Lung (tissue), 12 donors: ENCODE measurements around the gene ANXA5. TPM values are rescaled to one million over a fixed set of nuclear protein-coding genes. Genes with fewer than 3 reads are reported as not detected.

Experiments used
- ATAC-seq: fragments of 200-7000 bp; cut with Tn5 transposase; one replicate; pipeline ENCODE4 v1.9.1; 2020; ENCODE audit warnings: moderate number of reproducible peaks; ENCODE audit not compliant: insufficient read depth, low FRiP score
- DNase-seq, 3 donors: peaks; one replicate each; pipeline ENCODE4 v3.0.0-alpha.2; 2013 to 2017
- H3K27ac ChIP-seq, 2 donors: one replicate each; pipeline ENCODE4 v1.5.1; 2013; ENCODE audit warnings: mild to moderate bottlenecking in 2 of 2, moderate library complexity in 2 of 2, control low read depth in 1 of 2, inconsistent platforms in 1 of 2, low read depth in 1 of 2, low read length in 1 of 2
- H3K27me3 ChIP-seq, 3 donors: one replicate each; pipeline ENCODE4 v1.5.1; 2013; ENCODE audit warnings: low read length in 2 of 3; ENCODE audit not compliant: control insufficient read depth in 3 of 3, insufficient read depth in 3 of 3
- H3K36me3 ChIP-seq, 4 donors: one replicate each; pipeline ENCODE4 v1.5.1; 2013; ENCODE audit warnings: low read length in 4 of 4, mild to moderate bottlenecking in 1 of 4, moderate library complexity in 1 of 4; ENCODE audit not compliant: control insufficient read depth in 4 of 4, insufficient read depth in 4 of 4
- H3K4me1 ChIP-seq, 5 donors: one replicate each; pipeline ENCODE4 v1.5.1; 2013; ENCODE audit warnings: low read length in 5 of 5, mild to moderate bottlenecking in 2 of 5, moderate library complexity in 1 of 5; ENCODE audit not compliant: control insufficient read depth in 5 of 5, insufficient read depth in 5 of 5
- H3K4me3 ChIP-seq: one replicate; pipeline ENCODE4 v1.5.1; 2013; ENCODE audit warnings: mild to moderate bottlenecking, control low read depth, moderate library complexity
- H3K9ac ChIP-seq, 2 donors: one replicate each; pipeline ENCODE4 v1.5.1; 2013; ENCODE audit warnings: low read length in 2 of 2, control low read depth in 1 of 2; ENCODE audit not compliant: insufficient read depth in 1 of 2
- H3K9me3 ChIP-seq, 4 donors: one replicate each; pipeline ENCODE4 v1.5.1; 2013; ENCODE audit warnings: low read length in 3 of 4, mild to moderate bottlenecking in 1 of 4, moderate library complexity in 1 of 4; ENCODE audit not compliant: control insufficient read depth in 4 of 4, insufficient read depth in 3 of 4
- CTCF ChIP-seq: IDR thresholded peaks from 2 replicates; pipeline ENCODE4 v1.5.1; 2012; ENCODE audit warnings: mild to moderate bottlenecking; ENCODE audit errors: control extremely low read depth, extremely low read depth
- WGBS, 2 donors: extraction: QIAGEN DNeasy Blood & Tissue Kit; methylation state at CpG; one replicate each; pipeline ENCODE4 v1.1.7; 2013; 5-methylcytosine and 5-hydroxymethylcytosine counted together
- polyA plus RNA-seq, 2 donors: library from polyadenylated mRNA; stranded (reverse); fragments of 200-250 nt; gene quantifications; one replicate each; pipeline ENCODE4 v1.2.1, GENCODE V29; 2013
- total RNA-seq, 2 donors: library from RNA; depleted of rRNA in 1 of 2; stranded (reverse); fragments of >200 nt in 1 of 2; gene quantifications; one replicate each; pipeline ENCODE4 v1.2.1, GENCODE V29; 2014 to 2021
- donor health status: control.
- donor health status: control.
- donor health status: Bipolar disorder and iron deficiency.
- donor health status: healthy.
- donor health status: DM: yes; HTN: yes; CAD: no.

The ANXA5 gene
- total and polyA plus RNA-seq, 4 donors: 250 to 479 (median 423) TPM

- Histone ChIP-seq H3K36me3 (peaks cover 13 to 18% (median 16%) of the 10 kb centered on the region in 4 donors), H3K9ac (no peak overlapping the region), H3K4me1 (peaks cover 12 to 49% (median 28%) of the 10 kb centered on the region in 5 donors), H3K27ac (peak overlapping the region in 1 of 2 donors; percentile 4), H3K9me3 (no peaks in the 10 kb centered on the region), H3K27me3 (no peaks in the 10 kb centered on the region), H3K4me3 (no peak overlapping the region)
- TF ChIP-seq CTCF: no peak
- 61 to 72% methylated on average over 2 of the region's 2 CpGs for WGBS, 2 donors
- ATAC-seq: no peak
- DNase-seq: no peak
These were observed 8.1 kb downstream of the ANXA5 start for GRCh38 chr4:121688701-121689100.

- Histone ChIP-seq H3K4me1 (peaks cover 12 to 49% (median 28%) of the 10 kb centered on the region in 5 donors), H3K27me3 (no peaks in the 10 kb centered on the region), H3K4me3 (no peak overlapping the region), H3K27ac (no peak overlapping the region), H3K36me3 (peaks cover 13 to 18% (median 16%) of the 10 kb centered on the region in 4 donors), H3K9me3 (no peaks in the 10 kb centered on the region), H3K9ac (no peak overlapping the region)
- no peak for DNase-seq
- no peak for ATAC-seq
- no peak for TF ChIP-seq CTCF
- WGBS, 2 donors: 74 to 84% methylated on average over 2 of the region's 2 CpGs
These were observed 8.5 kb downstream of the ANXA5 start for GRCh38 chr4:121688261-121688660.

- no peak overlapping the region for H3K27ac ChIP-seq
- ATAC-seq (no peak), DNase-seq (no peak)
- WGBS, 2 donors: 86 to 92% methylated on average over 6 of the region's 6 CpGs
- no peak overlapping the region for H3K4me3 ChIP-seq
- no peaks in the 10 kb centered on the region for H3K27me3 ChIP-seq
- no peak for TF ChIP-seq CTCF
- H3K4me1 ChIP-seq: peaks cover 12 to 40% (median 17%) of the 10 kb centered on the region in 5 donors
- H3K9me3 ChIP-seq: no peaks in the 10 kb centered on the region
- peaks cover 17 to 26% (median 19%) of the 10 kb centered on the region in 4 donors for H3K36me3 ChIP-seq
- no peak overlapping the region for H3K9ac ChIP-seq
These were observed 10.5 kb downstream of the ANXA5 start for GRCh38 chr4:121686255-121686654.

- DNase-seq: no peak
- no peak overlapping the region for H3K4me3 ChIP-seq
- ATAC-seq: no peak
- WGBS, 2 donors: 44 to 89% methylated on average over 2 of the region's 2 CpGs
- H3K36me3 ChIP-seq: peaks cover 21 to 36% (median 27%) of the 10 kb centered on the region in 4 donors
- no peaks in the 10 kb centered on the region for H3K9me3 ChIP-seq
- no peak for TF ChIP-seq CTCF
- H3K9ac ChIP-seq: no peak overlapping the region
- peaks cover 6 to 33% (median 12%) of the 10 kb centered on the region in 5 donors for H3K4me1 ChIP-seq
- no peak overlapping the region for H3K27ac ChIP-seq
- H3K27me3 ChIP-seq: no peaks in the 10 kb centered on the region
These were observed 11.5 kb downstream of the ANXA5 start for GRCh38 chr4:121685257-121685656.
